ENCODE data around the gene CFAP100. TPM values are rescaled to one million over a fixed set of nuclear protein-coding genes. Genes with fewer than 3 reads are reported as not detected.

The CFAP100 gene
- total RNA-seq, 2 donors from 2014 or later: not detected

- Histone ChIP-seq H3K9me3 (no peaks in the 10 kb centered on the region), H3K36me3 (peaks cover 94% of the 10 kb centered on the region), H3K4me1 (peaks cover 0 to 19% of the 10 kb centered on the region in 2 donors), H3K4me3 (no peak overlapping the region), H3K27ac (peak overlapping the region; percentile 27 to 62), H3K27me3 (no peaks in the 10 kb centered on the region)
- TF ChIP-seq, protein P1, sequence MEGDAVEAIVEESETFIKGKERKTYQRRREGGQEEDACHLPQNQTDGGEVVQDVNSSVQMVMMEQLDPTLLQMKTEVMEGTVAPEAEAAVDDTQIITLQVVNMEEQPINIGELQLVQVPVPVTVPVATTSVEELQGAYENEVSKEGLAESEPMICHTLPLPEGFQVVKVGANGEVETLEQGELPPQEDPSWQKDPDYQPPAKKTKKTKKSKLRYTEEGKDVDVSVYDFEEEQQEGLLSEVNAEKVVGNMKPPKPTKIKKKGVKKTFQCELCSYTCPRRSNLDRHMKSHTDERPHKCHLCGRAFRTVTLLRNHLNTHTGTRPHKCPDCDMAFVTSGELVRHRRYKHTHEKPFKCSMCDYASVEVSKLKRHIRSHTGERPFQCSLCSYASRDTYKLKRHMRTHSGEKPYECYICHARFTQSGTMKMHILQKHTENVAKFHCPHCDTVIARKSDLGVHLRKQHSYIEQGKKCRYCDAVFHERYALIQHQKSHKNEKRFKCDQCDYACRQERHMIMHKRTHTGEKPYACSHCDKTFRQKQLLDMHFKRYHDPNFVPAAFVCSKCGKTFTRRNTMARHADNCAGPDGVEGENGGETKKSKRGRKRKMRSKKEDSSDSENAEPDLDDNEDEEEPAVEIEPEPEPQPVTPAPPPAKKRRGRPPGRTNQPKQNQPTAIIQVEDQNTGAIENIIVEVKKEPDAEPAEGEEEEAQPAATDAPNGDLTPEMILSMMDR (IDR thresholded peaks at IDR 0.05): no peak
- no peak for DNase-seq (ENCODE audit: low spot score)
Measured at GRCh38 chr3:126461450-126462070, 66.9 kb downstream of the CFAP100 start.

GRCh38 chr3:126463521-126463920, 68.8 kb downstream of the CFAP100 start:
- Histone ChIP-seq H3K27ac (no peak overlapping the region), H3K9me3 (no peaks in the 10 kb centered on the region)

DNA sequence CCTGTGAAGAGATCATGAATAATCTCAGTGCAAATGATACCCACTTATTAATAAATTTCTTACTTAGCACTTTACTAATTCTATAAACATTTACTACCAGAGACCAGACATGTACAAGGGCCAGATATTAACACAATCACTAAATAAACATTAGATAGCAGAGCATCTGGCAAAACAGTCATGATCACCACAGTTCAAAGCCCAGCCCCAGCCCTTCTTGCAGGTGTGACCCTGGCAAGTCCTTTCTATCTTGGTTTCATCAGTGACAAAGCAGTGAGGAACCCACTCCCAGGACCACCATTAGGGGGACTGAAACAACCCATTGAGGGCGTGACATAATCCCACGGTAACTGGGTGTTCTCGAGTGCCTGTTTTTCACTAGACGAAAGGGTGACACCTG, 69.4 kb downstream of the CFAP100 start:
- Histone ChIP-seq H3K4me1 (peaks cover 0 to 25% of the 10 kb centered on the region in 2 donors), H3K36me3 (peaks cover 95% of the 10 kb centered on the region), H3K4me3 (no peak overlapping the region), H3K9me3 (no peaks in the 10 kb centered on the region), H3K27ac (no peak overlapping the region), H3K27me3 (no peaks in the 10 kb centered on the region)
- no peak for DNase-seq (ENCODE audit: low spot score)
- TF ChIP-seq, protein P1 (IDR thresholded peaks at IDR 0.05): no peak

More at GRCh38 chr3:126463521-126463920, 68.8 kb downstream of the CFAP100 start:
- H3K36me3 ChIP-seq: peaks cover 95% of the 10 kb centered on the region
- peaks cover 0 to 19% of the 10 kb centered on the region in 2 donors for H3K4me1 ChIP-seq
- no peak for DNase-seq (ENCODE audit: low spot score)
- TF ChIP-seq, protein P1 (IDR thresholded peaks at IDR 0.05): no peak
- H3K27me3 ChIP-seq: no peaks in the 10 kb centered on the region
- no peak overlapping the region for H3K4me3 ChIP-seq

DNA sequence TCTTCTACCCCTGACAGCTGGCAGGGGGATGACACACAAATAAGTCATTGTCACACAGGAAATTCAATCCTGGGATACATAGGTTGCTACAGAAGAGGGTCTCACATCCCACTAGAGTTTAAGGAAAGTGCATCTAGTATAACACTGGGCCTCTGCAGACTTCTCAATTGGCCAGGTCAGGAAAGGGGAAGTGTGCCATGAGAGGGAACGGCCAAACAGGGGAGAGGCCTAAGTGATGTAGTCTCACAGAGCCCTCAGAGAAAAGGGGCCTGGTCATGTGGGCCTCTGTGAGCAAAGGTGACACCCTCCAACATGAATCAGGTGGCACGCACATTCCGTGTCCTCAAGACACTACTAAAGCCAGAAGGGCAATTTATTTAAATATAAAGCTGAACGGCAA, 69.8 kb downstream of the CFAP100 start:
- H3K4me3 ChIP-seq: no peak overlapping the region
- no peak overlapping the region for H3K27ac ChIP-seq
- no peaks in the 10 kb centered on the region for H3K27me3 ChIP-seq
- no peaks in the 10 kb centered on the region for H3K9me3 ChIP-seq
- peaks cover 0 to 29% of the 10 kb centered on the region in 2 donors for H3K4me1 ChIP-seq
- TF ChIP-seq, protein P1 (IDR thresholded peaks at IDR 0.05): no peak
- H3K36me3 ChIP-seq: peaks cover 95% of the 10 kb centered on the region
- no peak for DNase-seq (ENCODE audit: low spot score)

DNA sequence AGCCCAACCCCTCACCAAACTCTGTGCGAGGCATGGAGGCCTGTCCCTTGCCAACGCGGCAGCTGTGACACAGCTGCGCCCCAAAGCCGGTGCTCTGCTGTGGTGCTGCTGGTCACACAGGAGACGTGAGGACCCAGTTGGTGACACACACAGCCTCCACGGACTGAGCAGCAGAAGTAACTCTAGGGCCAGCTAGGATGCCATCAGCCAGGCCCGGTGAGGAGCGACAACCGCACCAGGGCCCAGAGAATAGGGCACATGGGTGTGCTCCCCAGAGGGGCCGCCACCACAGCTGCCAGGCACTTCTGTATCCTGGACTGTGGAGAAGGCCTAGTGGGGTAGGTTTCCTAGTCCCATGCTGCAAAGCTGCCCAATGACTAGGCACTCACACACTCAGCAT, 70.3 kb downstream of the CFAP100 start:
- TF ChIP-seq, protein P1 (IDR thresholded peaks at IDR 0.05): no peak
- H3K4me3 ChIP-seq: no peak overlapping the region
- H3K36me3 ChIP-seq: peaks cover 95% of the 10 kb centered on the region
- peaks cover 0 to 31% of the 10 kb centered on the region in 2 donors for H3K4me1 ChIP-seq
- H3K27ac ChIP-seq: no peak overlapping the region
- no peaks in the 10 kb centered on the region for H3K27me3 ChIP-seq
- H3K9me3 ChIP-seq: no peaks in the 10 kb centered on the region
- no peak for DNase-seq (ENCODE audit: low spot score)
